HCT116 (cell line): ENCODE results near the gene OR14A2. TPM values are rescaled to one million over a fixed set of nuclear protein-coding genes. Genes with fewer than 3 reads are reported as not detected.
"Not testable (repeated sequence)": the region's sequence is repeated elsewhere in the genome, so short reads cannot be mapped to it uniquely, and the experiment has no call there.

Experiments
- ATAC-seq: fragments of 200-7000 bp; cut with Tn5 transposase; 2 replicates; pipeline ENCODE4 v1.9.1; 2020; ENCODE audit warnings: mild to moderate bottlenecking, moderate library complexity
- BruUV-seq: library from RNA; stranded (reverse); fragments of 400-500 nt; replicated peaks from 2 replicates; lab custom pipeline; 2021; lab: Mats Ljungman, UMichigan
- CTCF ChIA-PET: fragments of 300-600 bp; sonication (Branson Sonifier 250); formaldehyde crosslinking; loops from one replicate; lab custom pipeline; 2021; ENCODE audit warnings: antibody characterized with exemption; lab: Charles Lee
- POLR2A ChIA-PET: fragments of 300-600, 350-600 bp; sonication (Branson Sonifier 250); formaldehyde crosslinking; loops from one replicate; lab custom pipeline; 2021; ENCODE audit warnings: antibody characterized with exemption; lab: Charles Lee
- RAD21 ChIA-PET, 2 experiments: fragments of 300-600 bp; sonication (Branson Sonifier 250); formaldehyde crosslinking; loops; one replicate each; lab custom pipeline; 2023; ENCODE audit warnings: low total read pairs in 2 of 2; ENCODE audit not compliant: uncharacterized antibody in 2 of 2, unreplicated experiment in 2 of 2, low non-redundant PET in 1 of 2; lab: Charles Lee
- DNase-seq: peaks from one replicate; pipeline ENCODE4 v3.0.0-alpha.2; 2010; ENCODE audit warnings: low read depth, low spot score
- H2AFZ ChIP-seq: fragments of 200-600 bp; shearing (Covaris generic), sonication (generic); 2 replicates; pipeline ENCODE4 v1.6.1; 2017; ENCODE audit warnings: low read depth, mixed run types, mixed read lengths, antibody characterized with exemption, low read length; ENCODE audit not compliant: poor library complexity, severe bottlenecking
- H3K27ac ChIP-seq: 2 replicates; pipeline ENCODE4 v1.5.1; 2012; ENCODE audit warnings: low read depth, low read length
- H3K27me3 ChIP-seq: fragments of 200-600 bp; sonication (generic); 2 replicates; pipeline ENCODE4 v1.6.1; 2016; ENCODE audit warnings: mixed run types, low read length, mixed read lengths; ENCODE audit not compliant: insufficient read depth
- H3K36me3 ChIP-seq, 2 experiments: fragments of 200-500 bp in 1 of 2; fragments of 200-600 bp in 1 of 2; sonication (Bioruptor generic) in 1 of 2; sonication (generic) in 1 of 2; 2 replicates each; pipeline versions ENCODE4 v1.5.1 to v1.6.1; 2014 to 2016; ENCODE audit warnings: low read length in 2 of 2, inconsistent platforms in 1 of 2, mixed read lengths in 1 of 2, mixed run types in 1 of 2; ENCODE audit not compliant: insufficient read depth in 2 of 2, control insufficient read depth in 1 of 2
- H3K4me1 ChIP-seq, 2 experiments: fragments of 200-600 bp in 1 of 2; sonication (generic) in 1 of 2; 2 replicates each; pipeline versions ENCODE4 v1.5.1 to v1.6.1; 2012 to 2017; ENCODE audit warnings: low read length in 2 of 2, inconsistent platforms in 1 of 2, mild to moderate bottlenecking in 1 of 2, mixed read lengths in 1 of 2, mixed run types in 1 of 2, moderate library complexity in 1 of 2; ENCODE audit not compliant: insufficient read depth in 2 of 2, control insufficient read depth in 1 of 2
- H3K4me2 ChIP-seq: fragments of 200-600 bp; sonication (generic); 2 replicates; pipeline ENCODE4 v1.6.1; 2017; ENCODE audit warnings: mixed run types, low read length, mixed read lengths
- H3K4me3 ChIP-seq, 2 experiments: fragments of 200-600 bp in 1 of 2; sonication (generic) in 1 of 2; replicated peaks in 1 of 2; 2 replicates each; pipeline ENCODE4 v1.5.1; 2011 to 2016; ENCODE audit warnings: low read length in 2 of 2, control low read depth in 1 of 2, low read depth in 1 of 2, mild to moderate bottlenecking in 1 of 2, mixed read lengths in 1 of 2, mixed run types in 1 of 2
- H3K79me2 ChIP-seq: fragments of 200-600 bp; sonication (generic); 2 replicates; pipeline ENCODE4 v1.6.1; 2017; ENCODE audit warnings: mild to moderate bottlenecking, mixed run types, low read length, moderate library complexity, mixed read lengths; ENCODE audit not compliant: insufficient read depth
- H3K9ac ChIP-seq: fragments of 200-600 bp; sonication (generic); 2 replicates; pipeline ENCODE4 v1.6.1; 2016; ENCODE audit warnings: low read length, mixed read lengths
- H3K9me2 ChIP-seq: fragments of 200-600 bp; sonication (generic), shearing (Covaris generic); 2 replicates; pipeline ENCODE4 v1.6.1; 2017; ENCODE audit warnings: mixed run types, mild to moderate bottlenecking, moderate library complexity; ENCODE audit not compliant: insufficient read depth
- H3K9me3 ChIP-seq, 2 experiments: fragments of 200-500 bp in 1 of 2; fragments of 200-600 bp in 1 of 2; sonication (Bioruptor generic) in 1 of 2; sonication (generic) in 1 of 2; 2 replicates each; pipeline ENCODE4 v1.6.1; 2014 to 2017; ENCODE audit warnings: low read length in 2 of 2, mixed read lengths in 2 of 2, inconsistent platforms in 1 of 2, low read depth in 1 of 2, mild to moderate bottlenecking in 1 of 2, mixed run types in 1 of 2, moderate library complexity in 1 of 2; ENCODE audit not compliant: control insufficient read depth in 1 of 2, insufficient read depth in 1 of 2
- H4K20me1 ChIP-seq: fragments of 200-600 bp; sonication (generic), shearing (Covaris generic); 2 replicates; pipeline ENCODE4 v1.6.1; 2017; ENCODE audit warnings: mixed run types, mild to moderate bottlenecking, moderate library complexity; ENCODE audit not compliant: insufficient read depth
- ATF3 ChIP-seq: IDR thresholded peaks from 2 replicates; pipeline ENCODE4 v1.6.1; 2012
- CBX3 ChIP-seq: IDR thresholded peaks from 2 replicates; pipeline ENCODE4 v1.6.1; 2012; ENCODE audit warnings: low read depth
- CEBPB ChIP-seq: IDR thresholded peaks from 2 replicates; pipeline ENCODE4 v1.6.1; 2012; ENCODE audit warnings: low read depth
- EGR1 ChIP-seq: IDR thresholded peaks from 2 replicates; pipeline ENCODE4 v1.6.1; 2012; ENCODE audit warnings: low read depth
- ELF1 ChIP-seq: IDR thresholded peaks from 2 replicates; pipeline ENCODE4 v1.6.1; 2012; ENCODE audit warnings: low read depth, borderline replicate concordance
- EZH2phosphoT487 ChIP-seq: fragments of 200-600 bp; IDR thresholded peaks from 2 replicates; pipeline ENCODE4 v1.6.1; 2018; ENCODE audit warnings: antibody characterized with exemption, borderline replicate concordance
- FOSL1 ChIP-seq: IDR thresholded peaks from 2 replicates; pipeline ENCODE4 v1.6.1; 2012; ENCODE audit warnings: low read depth
- MAX ChIP-seq: IDR thresholded peaks from 2 replicates; pipeline ENCODE4 v1.6.1; 2012
- POLR2A ChIP-seq: IDR thresholded peaks from 2 replicates; pipeline ENCODE4 v1.7.0; 2011; ENCODE audit warnings: borderline replicate concordance; ENCODE audit not compliant: insufficient read depth, insufficient read length; ENCODE audit errors: extremely low read depth
- RAD21 ChIP-seq: IDR thresholded peaks from 2 replicates; pipeline ENCODE4 v1.6.1; 2012; ENCODE audit warnings: low read depth, mild to moderate bottlenecking
- REST ChIP-seq: IDR thresholded peaks from 2 replicates; pipeline ENCODE4 v1.6.1; 2012; ENCODE audit warnings: low read depth
- SIN3A ChIP-seq: IDR thresholded peaks from 2 replicates; pipeline ENCODE4 v1.6.1; 2012; ENCODE audit warnings: low read depth
- SRF ChIP-seq: IDR thresholded peaks from 2 replicates; pipeline ENCODE4 v1.6.1; 2012; ENCODE audit warnings: low read depth
- TCF7L2 ChIP-seq: IDR thresholded peaks from 2 replicates; pipeline ENCODE4 v1.7.0; 2011; ENCODE audit warnings: borderline replicate concordance, inconsistent platforms; ENCODE audit not compliant: insufficient read depth, insufficient read length; ENCODE audit errors: extremely low read depth
- YY1 ChIP-seq: IDR thresholded peaks from 2 replicates; pipeline ENCODE4 v1.6.1; 2011; ENCODE audit warnings: low read length, low read depth, moderate library complexity, mild to moderate bottlenecking; ENCODE audit not compliant: insufficient replicate concordance; ENCODE audit errors: extremely low read depth
- ZBTB33 ChIP-seq: IDR thresholded peaks from 2 replicates; pipeline ENCODE4 v1.6.1; 2011; ENCODE audit warnings: mild to moderate bottlenecking, low read length, moderate library complexity; ENCODE audit not compliant: insufficient replicate concordance; ENCODE audit errors: extremely low read depth
- ZFX ChIP-seq: fragments of 450-650 bp; IDR thresholded peaks from 2 replicates; pipeline ENCODE4 v1.6.1; 2017
- ZNF274 ChIP-seq: fragments of 200-500 bp; sonication (Bioruptor generic); IDR thresholded peaks from 2 replicates; pipeline ENCODE4 v1.6.1; 2014; ENCODE audit warnings: mild to moderate bottlenecking, low read depth, low read length, inconsistent platforms
- intact Hi-C: fragments of 100-400 bp; cut with micrococcal nuclease; formaldehyde crosslinking; loops from 2 replicates; pipeline ENCODE4 v1.10.0; 2022
- total RNA-seq: library from RNA; stranded (reverse); gene quantifications from one replicate; pipeline ENCODE4 v1.2.1, GENCODE V29; 2021; ENCODE audit not compliant: unreplicated experiment

OR14A2 gene
- total RNA-seq, 1 experiment from 2014 or later: not detected

GRCh38 chr1:247713753-247714152 is 34.2 kb downstream of the OR14A2 start:
- no peak overlapping the region for H3K9ac ChIP-seq
- TF ChIP-seq YY1 (no peak), POLR2A (no peak), CEBPB (no peak), ATF3 (no peak), TCF7L2 (no peak), EZH2phosphoT487 (no peak), MAX (no peak), SRF (no peak), SIN3A (no peak), ELF1 (no peak), ZBTB33 (no peak), ZNF274 (no peak), FOSL1 (no peak), EGR1 (no peak), REST (no peak), CBX3 (no peak), RAD21 (no peak), ZFX (no peak)
- H3K27me3 ChIP-seq: no peaks in the 10 kb centered on the region
- no peak overlapping the region for H2AFZ ChIP-seq
- DNase-seq (no peak), ATAC-seq (no peak)
- no peaks in the 10 kb centered on the region for H3K4me1 ChIP-seq
- peaks cover 0 to 9% of the 10 kb centered on the region in 2 experiments; a peak in 1 of 4 replicates for H3K9me3 ChIP-seq
- H3K4me2 ChIP-seq: no peak overlapping the region
- ChIA-PET RAD21 (no interaction called here), CTCF (no interaction called here), POLR2A (no interaction called here)
- intact Hi-C loops: no loop called here
- no peaks in the 10 kb centered on the region for H3K79me2 ChIP-seq
- H3K9me2 ChIP-seq: no peaks in the 10 kb centered on the region
- H3K27ac ChIP-seq: no peak overlapping the region
- H4K20me1 ChIP-seq: no peaks in the 10 kb centered on the region
- H3K4me3 ChIP-seq: no peak overlapping the region
- no TSS peak for BruUV-seq
- no peaks in the 10 kb centered on the region for H3K36me3 ChIP-seq

- H3K27ac ChIP-seq, BruUV-seq, POLR2A ChIA-PET, H3K9me2 ChIP-seq, H3K4me1 ChIP-seq, H3K79me2 ChIP-seq, RAD21 ChIA-PET, H3K9me3 ChIP-seq, CTCF ChIA-PET, H3K4me2 ChIP-seq, H3K27me3 ChIP-seq, ATAC-seq, H2AFZ ChIP-seq, H3K4me3 ChIP-seq, intact Hi-C loops, H4K20me1 ChIP-seq, DNase-seq, H3K36me3 ChIP-seq, H3K9ac ChIP-seq: not testable (repeated sequence)
Observed at GRCh38 chr1:247710681-247711080, 37.3 kb downstream of the OR14A2 start.
